HepG2 (cell line): ENCODE results near the gene ACSL1. TPM values are rescaled to one million over a fixed set of nuclear protein-coding genes. Genes with fewer than 3 reads are reported as not detected.

ENCODE experiments used
- AHDC1 ChIP-seq: sonication (generic); formaldehyde crosslinking; IDR thresholded peaks from 2 replicates; pipeline ENCODE4 v1.5.1; 2020; ENCODE audit warnings: mild to moderate bottlenecking, missing genetic modification reagents, borderline replicate concordance
- DDIT3 ChIP-seq: sonication (generic); formaldehyde crosslinking; IDR thresholded peaks from 2 replicates; pipeline ENCODE4 v1.4.0; 2020; ENCODE audit warnings: mild to moderate bottlenecking, missing genetic modification reagents
- HDAC6 ChIP-seq: fragments of 200-600 bp; sonication (generic); IDR thresholded peaks from 2 replicates; pipeline ENCODE4 v1.7.0; 2017; ENCODE audit warnings: mild to moderate bottlenecking, antibody characterized with exemption, low read length, low read depth
- HHEX ChIP-seq: IDR thresholded peaks from 2 replicates; pipeline ENCODE4 v1.6.1; 2016; ENCODE audit warnings: control low read depth
- NCOA2 ChIP-seq: sonication (generic); formaldehyde crosslinking; IDR thresholded peaks from 2 replicates; pipeline ENCODE4 v1.8.0; 2022; ENCODE audit warnings: inconsistent platforms
- NONO ChIP-seq, 2 experiments: fragments of 450-650 bp in 1 of 2; sonication (generic) in 1 of 2; formaldehyde crosslinking in 1 of 2; IDR thresholded peaks in 1 of 2; conservative IDR thresholded peaks in 1 of 2; 2 replicates each; pipeline versions ENCODE4 v1.6.1 to v1.8.0; 2017 to 2022; ENCODE audit warnings: mild to moderate bottlenecking in 1 of 2, missing genetic modification reagents in 1 of 2, moderate library complexity in 1 of 2
- PAXIP1 ChIP-seq: sonication (generic); formaldehyde crosslinking; conservative IDR thresholded peaks from 2 replicates; pipeline ENCODE4 v1.4.0; 2020; ENCODE audit warnings: mild to moderate bottlenecking, missing genetic modification reagents, moderate library complexity
- ZBTB42 ChIP-seq: sonication (generic); formaldehyde crosslinking; IDR thresholded peaks from 2 replicates; pipeline ENCODE4 v1.5.0; 2020; ENCODE audit warnings: mild to moderate bottlenecking, missing genetic modification reagents
- ZNF24 ChIP-seq: fragments of 450-650 bp; IDR thresholded peaks from 2 replicates; pipeline ENCODE4 v1.6.1; 2017; ENCODE audit warnings: antibody characterized with exemption, mild to moderate bottlenecking
- ZNF3 ChIP-seq: IDR thresholded peaks from 2 replicates; pipeline ENCODE4 v1.7.0; 2017; ENCODE audit warnings: inconsistent platforms
- ZNF598 ChIP-seq: sonication (generic); formaldehyde crosslinking; IDR thresholded peaks from 2 replicates; pipeline ENCODE4 v1.5.1; 2020; ENCODE audit warnings: mild to moderate bottlenecking, missing genetic modification reagents, borderline replicate concordance
- polyA plus RNA-seq, 8 experiments: library from polyadenylated mRNA; depleted of rRNA in 3 of 8; stranded (reverse) in 7 of 8; unstranded in 1 of 8; fragments of >200 nt; fragmentation: Illumina TruSeq in 4 of 8; extraction: Trizol in 4 of 8; gene quantifications; 2 replicates each; pipeline versions ENCODE4 v1.2.1 to v1.2.3, GENCODE V29; 2011 to 2016; ENCODE audit warnings: low read depth in 4 of 8, missing spikeins in 1 of 8, mixed read lengths in 1 of 8; ENCODE audit not compliant: insufficient read depth in 1 of 8
- total RNA-seq, 5 experiments: library from RNA; depleted of rRNA; stranded (reverse); fragments of >200 nt; fragmentation: Illumina TruSeq; extraction: Trizol; gene quantifications; 2 replicates each; pipeline ENCODE4 v1.2.3, GENCODE V29; 2016; ENCODE audit warnings: low read depth in 1 of 5
- TF ChIP-seq, protein P1 (sequence below): fragments of 450-650 bp; IDR thresholded peaks from 2 replicates; pipeline ENCODE4 v1.6.1; 2017
- TF ChIP-seq, protein P2 (sequence below): sonication (generic); formaldehyde crosslinking; IDR thresholded peaks from 2 replicates; pipeline ENCODE4 v1.8.1; 2023; ENCODE audit warnings: mild to moderate bottlenecking, inconsistent platforms, moderate library complexity, missing genetic modification reagents, borderline replicate concordance

ACSL1 gene
- total and polyA plus RNA-seq, 2 of the 13 experiments (the other 11 are each of a cell fraction or from before 2014, with no cell fraction given), result 10.0 to 29.8 TPM

DNA sequence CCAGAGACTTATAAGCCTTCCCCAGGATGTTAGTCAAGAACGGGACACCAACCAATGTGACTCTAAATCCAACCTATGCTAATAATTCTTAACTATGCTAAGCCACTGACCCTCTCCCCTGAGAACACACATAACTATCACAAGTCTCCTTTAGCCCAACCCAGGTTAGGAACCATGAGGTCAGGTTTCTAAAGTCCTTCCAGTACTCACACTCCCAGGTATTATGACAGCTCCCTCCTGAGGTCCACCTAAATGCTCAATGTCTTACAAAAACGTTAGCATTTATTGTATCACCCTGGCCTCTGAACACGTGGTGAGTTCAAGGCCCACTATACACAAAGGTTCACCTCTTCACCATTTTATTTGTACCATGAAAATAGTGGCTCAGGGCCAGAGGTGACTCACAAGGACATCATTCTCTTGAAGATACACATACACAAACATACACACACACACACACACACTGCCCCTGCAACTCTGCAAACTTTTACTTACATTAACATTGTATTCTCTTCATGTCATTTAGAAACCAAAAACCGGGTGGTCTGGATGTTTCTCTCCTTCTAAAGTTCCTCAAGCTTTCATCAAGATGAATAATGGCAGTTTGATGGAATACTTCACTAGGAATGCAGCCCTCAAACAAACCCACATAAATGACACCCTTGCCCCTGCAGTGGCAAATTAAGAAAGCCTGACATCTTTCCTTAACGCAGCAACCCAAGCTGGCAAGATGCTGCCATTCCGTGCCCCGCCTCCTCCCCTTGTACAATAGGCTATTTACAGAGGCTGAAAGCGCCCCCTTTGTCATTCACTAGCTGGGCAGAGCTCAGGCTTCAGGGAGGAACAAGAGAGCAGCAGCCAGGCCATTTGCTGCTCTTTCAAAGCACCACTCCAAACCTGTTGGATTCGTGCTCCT is 17.7 kb downstream of the ACSL1 start (continued):
- peak; percentile 44; the same call in 1 of the 2 replicates for TF ChIP-seq HHEX
- no peak for TF ChIP-seq DDIT3
- TF ChIP-seq, protein P1, sequence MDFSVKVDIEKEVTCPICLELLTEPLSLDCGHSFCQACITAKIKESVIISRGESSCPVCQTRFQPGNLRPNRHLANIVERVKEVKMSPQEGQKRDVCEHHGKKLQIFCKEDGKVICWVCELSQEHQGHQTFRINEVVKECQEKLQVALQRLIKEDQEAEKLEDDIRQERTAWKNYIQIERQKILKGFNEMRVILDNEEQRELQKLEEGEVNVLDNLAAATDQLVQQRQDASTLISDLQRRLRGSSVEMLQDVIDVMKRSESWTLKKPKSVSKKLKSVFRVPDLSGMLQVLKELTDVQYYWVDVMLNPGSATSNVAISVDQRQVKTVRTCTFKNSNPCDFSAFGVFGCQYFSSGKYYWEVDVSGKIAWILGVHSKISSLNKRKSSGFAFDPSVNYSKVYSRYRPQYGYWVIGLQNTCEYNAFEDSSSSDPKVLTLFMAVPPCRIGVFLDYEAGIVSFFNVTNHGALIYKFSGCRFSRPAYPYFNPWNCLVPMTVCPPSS, result no peak
- no peak for TF ChIP-seq ZNF3 (CRISPR knock-in tag)
- TF ChIP-seq, protein P2, sequence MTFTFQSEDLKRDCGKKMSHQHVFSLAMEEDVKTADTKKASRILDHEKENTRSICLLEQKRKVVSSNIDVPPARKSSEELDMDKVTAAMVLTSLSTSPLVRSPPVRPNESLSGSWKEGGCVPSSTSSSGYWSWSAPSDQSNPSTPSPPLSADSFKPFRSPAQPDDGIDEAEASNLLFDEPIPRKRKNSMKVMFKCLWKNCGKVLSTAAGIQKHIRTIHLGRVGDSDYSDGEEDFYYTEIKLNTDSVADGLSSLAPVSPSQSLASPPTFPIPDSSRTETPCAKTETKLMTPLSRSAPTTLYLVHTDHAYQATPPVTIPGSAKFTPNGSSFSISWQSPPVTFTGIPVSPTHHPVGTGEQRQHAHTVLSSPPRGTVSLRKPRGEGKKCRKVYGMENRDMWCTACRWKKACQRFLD (CRISPR knock-in tag), result no peak
- TF ChIP-seq PAXIP1 (CRISPR knock-in tag), result 0 out of 2 replicates have a peak, but pooled peaks have one; percentile 46
- peak; percentile 80 for TF ChIP-seq NCOA2
- TF ChIP-seq AHDC1 (CRISPR knock-in tag), result peak; percentile 71; the same call in 1 of the 2 replicates
- TF ChIP-seq ZNF598 (CRISPR knock-in tag), result no peak
- TF ChIP-seq ZNF24, result no peak
- TF ChIP-seq NONO (IDR thresholded peaks at IDR 0.05), result no peak
- TF ChIP-seq NONO (CRISPR knock-in tag; conservative IDR thresholded peaks at IDR 0.05), result 0 out of 2 replicates have a peak, but pooled peaks have one; percentile 29
- TF ChIP-seq HDAC6, result no peak
- TF ChIP-seq ZBTB42 (CRISPR knock-in tag), result no peak
